ENCODE results near the gene OCA2. TPM values are rescaled to one million over a fixed set of nuclear protein-coding genes. Genes with fewer than 3 reads are reported as not detected.

Gene OCA2
- total RNA-seq, 1 donor from 2014 or later = 1.0 TPM

- no peaks in the 10 kb centered on the region for H3K27me3 Mint-ChIP-seq (ENCODE audit: low read depth)
- no peak for TF ChIP-seq CTCF (IDR thresholded peaks at IDR 0.05; ENCODE audit: unreplicated experiment)
- no peak overlapping the region for H3K4me3 Mint-ChIP-seq
- no peaks in the 10 kb centered on the region for H3K36me3 Mint-ChIP-seq
- H3K9me3 Mint-ChIP-seq = peaks cover 33% of the 10 kb centered on the region
- DNase-seq (ENCODE audit: low spot score in 2 of 2, unreplicated experiment in 2 of 2) = no peak
- no peak overlapping the region for H3K27ac Mint-ChIP-seq
- no peaks in the 10 kb centered on the region for H3K4me1 Mint-ChIP-seq
These were observed 391.9 kb downstream of the OCA2 start for GRCh38 chr15:27707257-27707656.

- no peaks in the 10 kb centered on the region for H3K27me3 Mint-ChIP-seq (ENCODE audit: low read depth)
- peaks cover 28% of the 10 kb centered on the region for H3K9me3 Mint-ChIP-seq
- TF ChIP-seq CTCF (IDR thresholded peaks at IDR 0.05; ENCODE audit: unreplicated experiment) = no peak
- H3K36me3 Mint-ChIP-seq = no peaks in the 10 kb centered on the region
- no peak overlapping the region for H3K4me3 Mint-ChIP-seq
- H3K4me1 Mint-ChIP-seq = no peaks in the 10 kb centered on the region
- no peak for DNase-seq (ENCODE audit: low spot score in 2 of 2, unreplicated experiment in 2 of 2)
- H3K27ac Mint-ChIP-seq = no peak overlapping the region
These were observed 392.8 kb downstream of the OCA2 start for GRCh38 chr15:27706300-27706699.

- Mint-ChIP-seq H3K36me3 (no peaks in the 10 kb centered on the region), H3K27ac (no peak overlapping the region), H3K4me1 (no peaks in the 10 kb centered on the region), H3K9me3 (peaks cover 21% of the 10 kb centered on the region), H3K4me3 (no peak overlapping the region), H3K27me3 (ENCODE audit: low read depth) (no peaks in the 10 kb centered on the region)
- no peak for TF ChIP-seq CTCF (IDR thresholded peaks at IDR 0.05; ENCODE audit: unreplicated experiment)
- DNase-seq (ENCODE audit: low spot score in 2 of 2, unreplicated experiment in 2 of 2) = no peak
These were observed 394.1 kb downstream of the OCA2 start for GRCh38 chr15:27705056-27705455.

Other genes with a start within 250 kb of the OCA2 start
- gene HERC2, start 222.9 kb upstream of the OCA2 start, total RNA-seq = 78.3 to 85.7 TPM (median 84.6 TPM) in 3 replicates

All from mesothelial cell of epicardium (in vitro differentiated cells).